GM18907 (cell line): ENCODE results near the gene ZNF670.
"Not testable (repeated sequence)": the region's sequence is repeated elsewhere in the genome, so short reads cannot be mapped to it uniquely, and the experiment has no call there.

ENCODE experiments used
- ATAC-seq: cut with Tn5 transposase; IDR thresholded peaks from one replicate; pipeline ENCODE4 v1.9.1; 2021; ENCODE audit warnings: mild to moderate bottlenecking, moderate library complexity; ENCODE audit not compliant: unreplicated experiment

Gene ZNF670

DNA sequence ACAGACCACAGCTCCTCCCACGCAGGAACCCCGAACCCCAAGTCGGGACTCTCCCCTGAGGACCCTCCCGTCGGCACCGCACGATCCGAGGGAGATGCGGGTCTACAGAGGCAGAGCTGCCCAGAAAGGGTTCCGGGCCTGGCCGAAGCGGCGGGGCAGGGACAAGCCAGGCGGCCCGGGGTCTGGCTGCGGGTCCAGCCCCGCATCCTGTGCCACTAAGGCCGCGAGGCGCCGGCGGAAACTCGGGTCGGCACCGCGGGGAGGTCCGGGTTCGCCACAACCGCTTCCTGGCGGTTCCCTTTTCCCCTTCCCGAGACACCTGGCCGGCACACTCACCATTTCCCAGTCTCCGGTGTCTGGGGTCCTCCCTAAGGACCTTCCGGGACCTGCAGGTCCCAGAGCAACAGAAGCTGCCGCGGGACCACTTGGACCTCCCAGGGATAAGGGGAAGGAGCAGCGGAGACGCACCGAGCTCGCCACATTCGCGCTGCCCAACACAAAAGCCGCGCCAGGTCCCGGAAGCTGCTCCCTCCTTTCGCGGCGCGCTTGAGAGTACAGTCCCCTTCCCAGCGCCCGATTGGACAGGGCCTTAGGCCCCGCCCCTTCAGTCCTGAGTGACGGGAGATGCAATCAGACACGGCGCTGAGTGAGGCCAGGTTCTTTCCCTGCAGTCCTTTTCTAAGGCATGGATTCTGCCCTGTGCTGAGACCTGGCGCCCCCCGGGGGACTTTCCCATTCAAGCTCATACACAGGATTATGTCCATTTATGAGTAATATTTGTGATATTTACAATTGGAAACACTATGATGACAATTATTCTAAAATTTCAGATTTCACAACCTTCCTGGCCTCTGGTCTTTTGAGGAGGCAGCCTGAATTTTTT, at the start of gene ZNF670:
Gene ZNF670 (minus strand): TSS at position 554 of the 883 bp plus-strand sequence. CDS start 215 bp downstream, at position 339.
- peak; percentile 100 for ATAC-seq

DNA sequence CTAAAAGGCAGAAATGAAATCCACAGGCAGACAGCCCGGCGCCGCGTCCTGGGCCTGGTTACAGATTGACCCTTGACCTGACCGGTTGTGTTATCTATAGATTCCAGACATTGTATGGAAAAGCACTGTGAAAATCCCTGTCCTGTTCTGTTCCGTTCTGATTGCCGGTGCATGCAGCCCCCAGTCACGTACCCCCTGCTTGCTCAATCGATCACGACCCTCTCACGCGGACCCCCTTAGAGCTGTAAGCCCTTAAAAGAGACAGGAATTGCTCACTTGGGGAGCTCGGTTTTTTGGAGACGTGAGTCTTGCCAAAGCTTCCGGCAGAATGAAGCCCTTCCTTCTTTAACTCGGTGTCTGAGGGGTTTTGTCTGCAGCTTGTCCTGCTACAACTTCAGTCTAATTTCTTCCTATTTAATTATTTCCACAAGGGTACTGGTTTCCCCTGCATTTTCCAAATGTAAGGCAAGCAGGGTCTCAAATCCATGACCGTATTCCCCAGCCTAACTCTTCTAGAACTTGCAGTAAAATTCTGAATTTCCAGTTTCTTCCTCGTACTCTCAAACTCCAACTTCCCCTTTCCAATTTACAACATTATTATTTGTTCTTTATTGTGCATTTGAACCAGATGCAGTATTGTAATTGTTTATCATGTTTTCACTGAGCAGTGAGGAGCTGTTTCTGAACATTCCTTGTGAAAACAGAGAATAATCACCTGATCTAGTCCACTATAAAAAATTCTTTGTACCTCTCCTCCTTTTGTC, 49.1 kb upstream of the ZNF670 start:
- ATAC-seq = not testable (repeated sequence)

DNA sequence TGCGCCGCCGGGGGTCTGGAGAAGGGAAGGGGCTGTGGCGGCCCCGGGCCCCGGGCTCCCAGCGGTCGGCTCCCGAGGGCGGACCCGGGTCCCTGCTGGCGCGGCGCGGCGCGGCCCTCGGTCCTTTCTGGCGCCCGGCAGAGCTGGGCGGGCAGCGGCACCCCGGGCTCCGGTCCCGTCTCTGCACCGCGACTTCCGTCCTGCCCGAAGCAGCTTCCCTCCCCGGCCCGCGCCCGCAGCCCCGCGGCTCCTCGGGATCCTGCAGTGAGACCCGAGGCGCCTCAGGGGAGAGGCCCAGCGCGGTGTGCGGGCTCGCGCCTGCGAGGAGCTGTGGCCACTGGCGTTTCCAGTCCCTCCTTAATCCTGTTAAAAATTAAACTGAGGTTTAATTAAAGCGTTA, 48.0 kb upstream of the ZNF670 start:
- ATAC-seq = peak; percentile 73

DNA sequence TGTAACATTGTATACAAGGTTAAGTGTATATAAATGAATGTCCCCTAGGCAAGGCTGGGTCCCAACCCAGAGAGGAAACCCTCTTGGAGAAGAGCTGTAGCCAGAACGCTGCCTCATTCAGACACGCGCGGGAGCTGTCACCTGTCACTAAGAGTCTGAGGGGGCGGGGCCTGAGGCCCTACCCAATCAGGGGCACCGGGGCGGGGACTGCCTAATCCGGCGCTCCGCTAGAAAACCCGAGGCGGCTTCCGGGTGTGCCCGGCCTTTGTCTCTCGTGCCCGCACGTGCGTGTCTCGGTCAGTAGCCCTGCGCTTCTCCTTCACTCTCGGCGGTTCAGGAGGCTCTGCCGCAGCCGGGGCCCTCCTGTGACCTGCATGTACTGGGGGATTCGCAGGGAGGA, 47.6 kb upstream of the ZNF670 start:
- ATAC-seq = peak; percentile 99

DNA sequence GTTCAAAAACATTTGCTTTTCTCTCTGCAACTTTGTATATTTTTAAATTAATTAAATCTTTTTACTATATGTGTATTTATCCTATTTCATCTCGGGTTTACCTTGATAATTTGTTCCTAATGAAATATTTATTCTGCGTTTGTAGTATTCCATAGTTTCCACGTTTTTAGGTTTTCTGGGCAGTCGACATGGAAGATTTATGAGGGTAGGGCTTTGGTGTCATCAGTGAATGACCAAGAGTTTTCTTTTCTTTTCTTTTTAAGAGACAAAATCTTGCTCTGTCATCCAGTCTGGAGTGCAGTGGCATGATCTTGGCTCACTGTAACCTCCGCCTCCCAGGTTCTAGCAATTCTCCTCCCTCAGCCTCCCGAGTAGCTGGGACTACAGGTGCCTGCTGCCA, 42.8 kb upstream of the ZNF670 start:
- no peak for ATAC-seq

DNA sequence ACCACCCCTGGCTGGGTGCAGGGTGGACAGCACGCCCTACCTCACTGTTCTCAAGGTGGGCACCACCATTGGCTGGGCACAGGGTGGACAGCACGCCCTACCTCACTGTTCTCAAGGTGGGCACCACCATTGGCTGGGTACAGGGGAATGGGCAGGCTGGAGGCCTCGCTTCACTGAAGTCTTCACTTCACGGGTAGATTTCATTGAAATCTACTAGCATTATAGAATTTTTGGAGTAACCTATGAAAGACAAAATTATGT, 41.7 kb upstream of the ZNF670 start:
- ATAC-seq = not testable (repeated sequence)

DNA sequence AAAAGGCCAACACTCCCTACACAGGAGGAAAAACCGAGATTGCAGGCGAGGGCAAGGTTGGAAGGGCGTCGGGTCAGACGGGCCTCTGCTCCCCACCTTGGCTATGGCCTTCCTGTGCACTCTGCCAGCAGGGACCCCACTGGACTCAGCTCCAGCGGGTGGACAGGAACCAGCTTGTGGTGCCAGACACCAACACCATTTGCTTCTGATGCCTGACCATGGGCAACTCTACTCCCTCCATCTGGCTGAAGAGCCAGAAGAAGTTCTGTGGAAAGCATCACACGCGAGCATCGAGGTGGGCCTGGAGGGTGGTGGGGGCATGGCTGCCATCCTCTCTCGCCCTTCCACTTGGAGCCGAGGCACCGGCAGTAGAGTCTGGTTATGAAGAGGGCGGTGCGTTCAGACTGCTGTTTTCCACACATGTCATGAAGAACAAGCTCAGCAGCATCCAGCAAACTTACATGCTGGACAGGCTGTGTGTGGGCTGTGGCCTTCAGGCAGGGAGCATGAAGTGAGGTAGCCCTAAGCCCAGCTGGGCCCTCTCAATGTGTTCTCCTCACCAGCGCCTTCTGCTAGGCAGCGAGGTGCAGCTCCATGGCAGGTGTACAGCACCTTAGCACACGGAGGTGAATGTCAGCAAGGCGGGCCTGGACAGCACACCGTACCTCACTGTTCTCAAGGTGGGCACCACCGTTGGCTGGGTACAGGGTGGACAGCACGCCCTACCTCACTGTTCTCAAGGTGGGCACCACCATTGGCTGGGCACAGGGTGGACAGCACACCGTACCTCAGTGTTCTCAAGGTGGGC, 41.2 kb upstream of the ZNF670 start:
- ATAC-seq = no peak

DNA sequence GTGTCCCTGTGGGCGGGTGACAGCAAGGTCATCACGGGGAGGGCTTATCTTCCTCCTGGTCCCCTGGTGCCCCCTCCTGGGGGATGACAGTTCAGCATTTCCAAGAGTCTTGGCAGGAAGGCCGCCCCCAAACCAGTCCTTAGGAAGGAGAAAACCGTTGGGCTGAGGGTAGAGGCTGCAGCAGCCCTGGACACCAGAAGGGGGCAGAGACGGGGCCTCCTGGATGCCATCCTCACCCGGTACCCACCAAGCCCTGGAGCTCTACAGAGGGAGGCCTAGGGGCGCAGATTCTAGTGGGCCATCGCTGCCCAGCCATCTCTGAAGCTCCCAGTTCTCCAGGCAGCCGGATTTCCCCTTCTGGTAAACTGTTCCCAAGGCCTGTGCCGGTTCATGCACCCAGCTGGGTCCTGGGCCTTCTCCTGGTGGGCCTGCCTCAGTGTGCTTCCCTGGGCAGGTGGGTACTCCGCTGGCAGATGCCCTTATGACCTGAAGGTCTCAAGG, 40.4 kb upstream of the ZNF670 start:
- ATAC-seq = no peak

DNA sequence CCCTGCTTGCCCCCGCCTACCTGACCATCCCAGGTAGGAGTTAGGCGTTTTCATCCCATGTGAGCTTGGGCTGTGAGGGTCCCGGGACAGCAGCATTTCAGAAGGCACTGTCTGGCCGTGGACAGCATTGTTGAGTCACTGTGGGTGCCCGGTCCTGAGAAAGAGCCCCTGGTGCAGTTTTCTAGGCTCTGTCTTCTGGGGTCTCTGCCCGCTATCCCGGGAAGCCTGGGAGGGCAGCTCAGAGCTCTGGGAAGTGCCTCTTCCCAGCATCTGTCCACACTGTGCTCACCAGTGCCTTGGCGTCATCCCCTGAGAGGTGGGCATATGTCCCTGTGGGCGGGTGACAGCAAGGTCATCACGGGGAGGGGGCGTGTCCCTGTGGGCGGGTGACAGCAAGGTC, 36.9 kb upstream of the ZNF670 start:
- ATAC-seq = no peak

DNA sequence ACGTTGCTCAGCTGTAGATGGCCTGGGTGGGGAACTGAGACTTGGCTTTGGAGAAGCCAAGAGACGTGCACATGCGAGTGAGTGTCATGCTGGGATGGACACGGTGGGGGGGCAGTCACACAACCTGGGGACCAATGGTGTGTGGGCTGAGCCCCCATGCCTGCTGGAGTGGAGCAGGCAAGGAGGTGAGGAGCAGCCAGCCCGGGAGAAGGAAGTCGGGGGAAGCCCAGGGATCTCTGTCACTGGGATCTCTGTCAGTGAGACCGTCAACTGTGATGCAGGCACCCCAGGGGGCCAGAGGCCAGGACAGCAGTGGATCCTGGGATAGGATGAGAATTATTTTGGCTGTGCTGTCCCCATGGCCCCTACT, 36.5 kb upstream of the ZNF670 start:
- no peak for ATAC-seq

DNA sequence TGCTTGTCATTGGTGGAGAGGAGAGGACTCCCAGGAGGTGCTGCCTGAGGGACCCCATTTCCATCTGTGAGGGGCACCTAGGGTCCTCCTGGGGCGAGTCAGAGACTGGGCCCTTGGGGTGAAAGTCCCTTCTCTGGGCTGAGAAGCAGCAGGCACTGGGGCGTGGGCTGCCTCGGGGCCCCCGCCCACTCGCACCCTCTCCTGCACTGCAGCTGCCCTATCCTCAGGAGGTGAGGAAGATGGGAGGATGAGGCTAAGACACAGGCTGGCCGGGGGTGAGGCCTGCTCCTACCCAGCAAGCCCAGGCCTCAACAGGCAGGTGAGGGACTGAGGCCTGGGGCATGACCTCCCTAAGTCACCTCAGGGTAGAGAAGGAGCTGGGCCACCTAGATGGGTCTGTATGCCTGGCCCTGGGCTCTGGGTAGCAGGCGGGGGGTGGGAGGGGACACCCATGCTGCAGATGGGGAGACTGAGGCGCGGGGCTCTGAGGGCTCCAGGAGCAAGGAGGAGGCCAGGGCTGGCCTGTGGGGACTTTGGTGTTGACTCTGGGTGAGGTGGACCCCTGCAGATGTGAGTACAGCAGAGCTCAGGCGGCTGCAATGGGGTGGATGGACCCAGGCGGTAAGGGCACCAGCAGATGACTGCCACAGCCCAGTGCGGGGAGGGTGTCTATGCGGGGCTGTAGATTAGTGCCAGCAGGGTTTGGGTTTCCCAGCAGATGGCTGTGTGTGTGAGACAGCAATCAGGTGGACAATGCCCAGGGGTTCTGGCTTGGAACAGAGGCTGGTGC, 35.9 kb upstream of the ZNF670 start:
- ATAC-seq = no peak

DNA sequence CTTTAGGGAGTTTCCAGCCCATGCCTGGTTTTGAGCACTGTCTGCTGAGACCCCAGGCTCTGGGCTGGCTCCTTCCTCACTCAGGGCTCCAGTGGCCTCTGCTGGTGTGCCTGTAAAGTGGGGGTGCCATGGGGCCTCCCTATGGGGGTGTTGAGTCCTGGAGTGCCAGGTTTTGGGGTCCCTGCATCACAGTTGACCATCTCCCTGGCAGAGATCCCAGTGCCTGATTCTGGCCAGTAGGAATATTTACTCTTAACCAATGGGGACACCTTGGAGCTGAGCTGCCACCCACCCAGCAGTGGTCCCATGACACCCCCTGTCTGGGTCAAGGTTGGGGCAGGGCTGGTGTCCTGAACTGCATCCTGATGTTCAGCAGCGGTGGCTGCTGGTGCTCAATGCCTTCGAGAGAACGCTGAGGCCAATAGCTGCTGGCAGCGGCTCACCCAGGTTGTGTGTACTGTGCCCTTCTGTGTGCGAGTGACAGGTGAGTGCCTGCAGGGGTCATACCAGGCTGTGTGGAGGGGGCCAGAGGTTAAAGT, 35.2 kb upstream of the ZNF670 start:
- ATAC-seq = no peak

DNA sequence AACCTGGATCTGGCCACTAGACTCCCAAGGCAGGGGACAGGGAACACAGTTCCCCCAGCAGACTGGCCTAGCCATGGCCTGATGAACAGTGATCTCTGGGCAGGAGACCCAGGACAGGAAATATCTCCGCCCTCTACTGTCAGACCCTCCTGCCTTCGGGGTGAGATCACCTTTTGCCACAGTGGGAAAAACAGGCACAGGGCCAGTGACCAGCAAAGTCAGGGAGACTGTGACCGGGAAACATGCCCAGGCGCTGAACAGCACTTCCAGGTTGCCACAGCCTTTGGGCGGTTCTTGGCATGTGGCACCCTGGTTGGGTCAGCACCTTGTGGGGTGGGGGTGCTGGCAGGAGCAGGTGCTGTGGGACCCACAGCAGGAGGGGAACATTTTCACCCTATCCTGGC, 34.5 kb upstream of the ZNF670 start:
- ATAC-seq = no peak

DNA sequence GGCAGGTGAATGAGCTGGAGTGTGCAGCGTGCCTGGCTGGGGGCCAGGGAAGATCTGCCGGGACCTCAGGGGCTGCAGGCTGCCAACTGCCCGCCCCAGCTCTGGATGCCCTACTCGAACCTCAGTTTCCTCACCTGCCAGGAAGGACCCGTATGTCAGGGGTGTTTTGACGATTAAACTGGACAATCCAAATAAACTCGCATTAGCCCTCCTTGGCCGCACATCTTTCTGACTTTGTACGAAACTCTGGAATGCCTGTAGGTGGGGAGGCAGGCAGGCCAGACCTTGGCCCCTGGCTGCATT, 33.8 kb upstream of the ZNF670 start:
- no peak for ATAC-seq

DNA sequence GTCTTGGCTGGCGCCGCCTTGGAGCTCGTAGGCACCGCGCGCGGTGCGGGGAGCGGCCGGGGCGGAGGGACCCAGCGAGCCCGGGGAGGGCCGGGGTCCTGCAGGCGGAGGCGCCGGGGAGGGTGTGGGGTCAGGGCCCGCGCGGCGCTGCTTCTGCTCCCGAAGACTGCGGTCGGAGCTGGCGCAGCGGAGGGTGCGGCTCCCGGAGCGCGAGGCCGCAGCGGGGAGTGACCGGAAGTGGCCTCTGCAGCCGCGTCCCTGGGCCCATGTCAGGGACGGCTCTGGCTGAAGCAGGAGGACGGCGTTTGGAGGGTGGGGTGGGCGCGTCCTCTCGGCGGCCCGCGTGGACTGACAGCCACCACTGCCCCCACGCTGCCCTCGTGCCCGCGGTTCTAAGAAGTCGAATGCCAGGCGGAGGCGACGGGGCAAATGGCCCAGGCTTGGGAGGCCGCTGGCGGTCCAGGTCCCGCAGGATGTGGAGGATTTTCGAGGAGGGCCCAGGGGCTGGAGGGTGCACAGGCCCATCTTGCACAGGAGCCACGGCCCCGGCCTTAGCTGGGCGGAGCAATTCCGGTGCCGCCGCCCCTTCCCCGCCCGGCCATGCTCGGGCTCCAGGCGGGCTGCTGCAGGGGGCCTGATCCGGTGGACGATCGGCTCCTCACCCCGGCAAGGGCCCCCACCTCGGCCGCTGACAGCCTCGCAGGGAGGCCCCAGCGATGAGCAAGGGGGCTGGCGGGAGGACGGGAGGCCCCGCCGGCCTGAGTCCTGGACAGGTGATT, 33.3 kb upstream of the ZNF670 start:
- ATAC-seq = no peak

DNA sequence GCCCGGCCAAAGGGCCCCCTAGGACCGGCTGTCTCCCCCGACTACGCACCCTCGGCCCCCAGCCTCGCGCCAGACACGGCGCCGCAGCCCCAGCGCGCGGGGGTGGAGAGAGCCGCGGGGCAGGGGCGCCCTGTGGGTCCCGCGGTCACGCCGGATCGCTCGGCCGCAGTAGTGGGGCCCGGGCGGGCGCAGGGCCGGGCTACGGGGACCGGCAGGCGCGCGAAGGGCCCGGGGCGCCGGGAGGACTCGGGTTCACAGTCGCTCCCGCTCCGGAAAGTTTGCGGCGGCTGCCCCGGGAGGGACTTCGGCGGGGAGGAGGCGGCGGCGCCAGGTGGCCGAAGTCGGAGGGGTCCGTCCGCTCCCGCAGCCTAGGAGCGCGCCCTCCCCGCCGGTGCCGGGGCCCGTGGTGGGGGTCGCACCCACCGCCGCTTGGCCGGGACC, 32.7 kb upstream of the ZNF670 start:
- ATAC-seq = no peak

DNA sequence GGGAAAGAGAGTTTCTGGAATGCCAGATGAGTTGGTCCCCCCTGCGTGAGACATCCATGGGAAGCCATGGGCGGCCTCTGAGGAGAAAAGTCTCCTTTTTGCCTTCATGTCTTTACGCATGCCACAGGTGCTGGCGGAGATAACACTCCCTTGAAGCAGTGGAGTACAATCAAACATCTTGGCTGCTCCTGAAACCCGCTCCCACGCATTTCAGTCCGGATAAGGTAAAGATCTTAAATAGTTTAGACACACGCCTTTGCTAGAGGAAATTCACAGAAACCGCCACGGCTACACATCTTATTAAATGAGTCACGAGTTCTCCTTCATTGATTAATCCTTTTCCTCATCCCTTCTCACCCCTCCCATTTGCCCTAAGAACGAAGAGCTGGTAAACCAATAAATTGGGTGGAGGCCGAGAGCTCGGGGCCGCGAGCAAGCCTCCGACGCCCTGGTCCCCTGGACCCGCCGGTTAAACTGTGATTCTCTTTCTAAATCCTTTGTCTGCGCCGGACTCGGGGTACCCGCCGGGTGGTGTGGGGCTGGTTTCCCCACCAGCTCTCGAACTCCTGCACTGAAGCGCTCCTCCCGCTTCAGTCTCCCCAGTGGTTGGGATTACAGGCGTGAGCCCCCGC, 32.1 kb upstream of the ZNF670 start:
- no peak for ATAC-seq

DNA sequence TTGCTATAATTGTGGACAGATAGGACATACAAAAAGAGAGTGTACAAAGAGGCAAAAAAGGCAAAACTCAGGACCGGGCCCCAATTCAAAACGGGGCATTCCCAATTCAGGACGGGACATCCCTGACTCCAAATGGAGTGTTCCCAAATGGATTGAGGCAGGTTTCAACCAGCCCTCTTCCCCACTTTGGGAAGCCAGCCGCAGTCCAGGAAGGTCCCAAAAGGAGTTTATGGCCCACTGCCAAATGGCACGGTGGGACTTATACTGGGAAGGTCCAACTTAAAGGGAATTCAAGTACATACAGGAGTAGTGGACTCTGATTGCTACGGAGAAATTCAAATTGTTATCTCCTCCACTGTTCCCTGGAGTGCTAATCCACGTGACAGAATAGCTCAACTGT, 29.1 kb upstream of the ZNF670 start:
- no peak for ATAC-seq

DNA sequence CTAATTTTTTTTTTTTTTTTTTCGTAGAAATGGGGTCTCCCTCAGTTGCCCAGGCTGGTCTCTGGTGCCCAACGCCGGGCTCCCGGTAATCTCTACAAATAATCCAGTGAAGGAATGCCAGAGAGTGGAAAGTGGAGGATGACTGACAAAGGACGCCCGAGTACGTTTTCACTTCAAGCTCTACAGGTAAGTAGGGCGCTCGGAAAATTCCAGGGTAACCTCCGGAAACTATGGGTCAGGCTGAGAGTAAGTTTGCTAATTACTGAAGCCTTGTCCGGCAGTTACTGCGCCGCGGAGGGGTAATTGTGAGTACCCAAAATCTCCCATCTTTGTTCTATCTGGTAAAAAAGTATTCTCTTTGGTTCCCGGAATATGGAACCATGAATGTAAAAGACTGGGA, 27.4 kb upstream of the ZNF670 start:
- ATAC-seq = no peak
